Thymus (tissue), 11 donors: Measurements from ENCODE around the gene DOCK9. TPM values are rescaled to one million over a fixed set of nuclear protein-coding genes. Genes with fewer than 3 reads are reported as not detected.

Source experiments
- DNase-seq, 9 donors: peaks; one replicate each; pipeline ENCODE4 v3.0.0-alpha.2; 2013; ENCODE audit warnings: low spot score in 9 of 9, low read depth in 6 of 9, missing footprints in 1 of 9
- H3K27ac ChIP-seq, 2 donors: one replicate each; pipeline ENCODE4 v1.5.1; 2013; ENCODE audit warnings: control low read depth in 1 of 2, low read depth in 1 of 2, low read length in 1 of 2, mild to moderate bottlenecking in 1 of 2, moderate library complexity in 1 of 2
- H3K27me3 ChIP-seq, 2 donors: one replicate each; pipeline ENCODE4 v1.5.1; 2013; ENCODE audit warnings: low read length in 1 of 2; ENCODE audit not compliant: control insufficient read depth in 2 of 2, insufficient read depth in 1 of 2
- H3K36me3 ChIP-seq, 2 donors: one replicate each; pipeline ENCODE4 v1.5.1; 2013; ENCODE audit warnings: low read length in 1 of 2, mild to moderate bottlenecking in 1 of 2, moderate library complexity in 1 of 2; ENCODE audit not compliant: control insufficient read depth in 2 of 2, insufficient read depth in 2 of 2
- H3K4me1 ChIP-seq, 2 donors: one replicate each; pipeline ENCODE4 v1.5.1; 2013; ENCODE audit warnings: low read length in 2 of 2; ENCODE audit not compliant: control insufficient read depth in 2 of 2, insufficient read depth in 2 of 2
- H3K4me3 ChIP-seq, 2 donors: one replicate each; pipeline ENCODE4 v1.5.1; 2013; ENCODE audit warnings: low read length in 2 of 2, control low read depth in 1 of 2, mild to moderate bottlenecking in 1 of 2
- H3K9me3 ChIP-seq, 2 donors: one replicate each; pipeline ENCODE4 v1.5.1; 2013; ENCODE audit warnings: low read length in 1 of 2, mild to moderate bottlenecking in 1 of 2; ENCODE audit not compliant: control insufficient read depth in 2 of 2, insufficient read depth in 1 of 2
- WGBS: extraction: QIAGEN DNeasy Blood & Tissue Kit; methylation state at CpG from one replicate; pipeline ENCODE4 v1.1.7; 2013; 5-methylcytosine and 5-hydroxymethylcytosine counted together
- polyA plus RNA-seq: library from polyadenylated mRNA; stranded (reverse); fragments of 200-250 nt; gene quantifications from one replicate; pipeline ENCODE4 v1.2.3, GENCODE V29; 2013
- total RNA-seq: library from RNA; stranded (reverse); fragments of 120-200 nt; gene quantifications from one replicate; pipeline ENCODE4 v1.2.4, GENCODE V29; 2013
- donor health status: healthy.

DOCK9 gene
- total and polyA plus RNA-seq, 2 donors = 34.0 to 37.9 TPM

DNA sequence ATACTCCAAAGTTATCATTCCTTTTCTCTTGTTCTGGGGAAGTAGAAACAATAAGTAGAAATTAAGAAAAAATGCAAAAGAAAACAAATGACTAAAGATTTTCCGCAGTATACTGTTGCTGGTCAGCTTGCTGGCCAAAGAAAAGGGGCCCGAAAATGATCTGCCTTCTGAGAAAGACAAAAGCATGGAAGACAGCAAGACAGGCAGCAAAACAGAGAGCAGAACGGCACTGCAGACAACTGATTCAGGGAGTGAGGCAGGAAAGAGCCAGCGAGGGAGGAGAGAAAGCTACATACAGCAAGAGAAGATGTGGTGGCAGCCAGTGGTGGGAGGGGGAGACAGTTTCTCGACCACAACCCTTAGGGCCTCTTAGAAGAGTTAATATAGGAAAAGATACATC lies 5.3 kb upstream of the DOCK9 start:
- Histone ChIP-seq H3K4me3 (no peak overlapping the region), H3K27ac (no peak overlapping the region), H3K9me3 (no peaks in the 10 kb centered on the region), H3K27me3 (no peaks in the 10 kb centered on the region), H3K36me3 (no peaks in the 10 kb centered on the region), H3K4me1 (peaks cover 29 to 51% of the 10 kb centered on the region in 2 donors)
- 53% methylated on average over 5 of the region's 5 CpGs for WGBS
- DNase-seq = peak in 1 of 9 donors; percentile 60

DNA sequence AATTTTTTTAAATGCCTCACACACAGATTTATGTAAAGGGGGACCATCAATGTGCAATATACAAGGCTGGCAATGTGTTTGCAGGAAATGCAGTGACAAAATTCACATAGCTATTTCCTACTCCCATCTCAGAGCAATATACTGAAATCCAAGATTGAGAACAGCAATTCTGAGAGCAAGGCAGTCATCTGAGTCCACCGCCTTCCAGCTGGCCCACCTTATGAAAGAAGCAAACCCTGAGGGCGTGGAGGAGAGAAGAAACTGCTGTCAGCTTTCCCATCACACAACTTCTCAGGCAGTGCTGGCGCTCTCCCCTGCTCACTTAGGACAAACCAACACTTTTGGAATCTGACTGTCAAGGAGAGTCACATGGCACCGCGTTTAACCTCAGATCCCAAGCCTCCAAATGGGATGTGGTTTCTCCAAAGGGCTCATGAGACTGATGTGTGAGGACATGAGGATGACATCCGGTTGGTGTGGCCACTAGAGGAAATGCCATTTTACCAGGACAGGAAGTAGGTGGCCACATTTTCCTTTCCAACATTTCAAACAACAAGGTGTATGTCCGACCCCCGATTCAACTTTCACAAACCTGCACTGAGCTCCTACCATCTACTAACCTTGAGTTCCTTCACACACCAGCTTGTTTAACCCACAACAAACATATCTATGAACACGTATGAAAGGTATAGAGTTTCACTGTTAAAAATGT lies 3.7 kb upstream of the DOCK9 start:
- DNase-seq = peak in 2 of 9 donors; percentile 40 to 73
- Histone ChIP-seq H3K27ac (peak overlapping the region in 1 of 2 donors; percentile 40), H3K4me3 (no peak overlapping the region), H3K9me3 (no peaks in the 10 kb centered on the region), H3K4me1 (peaks cover 41 to 65% of the 10 kb centered on the region in 2 donors), H3K27me3 (no peaks in the 10 kb centered on the region), H3K36me3 (no peaks in the 10 kb centered on the region)
- WGBS = 61% methylated on average over 9 of the region's 9 CpGs

DNA sequence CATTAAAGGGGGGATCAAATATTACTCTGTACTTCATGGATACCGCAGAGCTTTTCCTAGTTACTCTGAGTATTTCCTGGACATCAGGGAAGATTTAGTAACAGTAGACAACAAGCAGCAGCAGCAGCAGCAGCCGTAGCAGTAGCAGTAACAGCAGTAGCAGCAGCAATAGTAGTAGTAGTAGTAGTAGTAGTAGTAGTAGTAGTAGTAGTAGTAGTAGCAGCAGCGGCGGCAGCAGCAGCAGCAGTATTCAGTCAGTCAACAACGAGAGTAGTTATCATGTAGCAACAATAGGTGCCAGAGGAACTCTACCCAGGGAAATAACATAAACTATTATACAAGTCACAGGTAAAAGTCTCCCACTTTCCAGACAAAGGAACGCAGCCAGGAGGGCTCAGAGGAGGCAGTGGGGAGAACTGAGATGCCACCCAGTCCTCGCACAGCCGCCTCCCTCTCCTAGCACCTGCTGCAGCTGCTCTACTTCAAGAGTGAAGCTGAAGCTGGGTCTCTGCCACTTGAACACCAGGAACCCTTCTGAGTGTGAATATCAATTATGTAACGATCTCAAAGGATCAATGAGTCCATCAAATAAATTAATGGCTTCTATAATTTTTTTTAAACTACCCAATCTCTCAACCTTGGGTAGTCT lies 1.3 kb upstream of the DOCK9 start:
- H3K27ac ChIP-seq = peak overlapping the region in 1 of 2 donors; percentile 36

DNA sequence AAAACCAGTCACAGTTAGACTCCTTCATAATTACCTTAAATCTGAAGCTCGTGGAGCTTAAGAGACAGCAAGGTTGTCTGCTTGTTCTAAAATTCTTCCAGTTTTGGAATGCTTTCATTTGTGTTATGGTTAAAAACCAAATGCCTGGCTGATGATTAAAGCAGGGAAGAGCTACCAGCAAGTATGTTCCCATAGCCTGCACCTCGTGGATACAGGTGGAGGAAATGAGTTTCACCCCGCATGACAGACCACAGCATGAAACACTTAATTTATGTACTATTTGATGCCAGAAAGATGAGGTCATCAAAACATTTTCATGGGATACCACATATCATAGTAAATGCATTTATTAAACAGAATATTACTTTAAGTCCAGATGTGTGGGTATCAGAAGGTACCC lies 416 bp upstream of the DOCK9 start:
- no peaks in the 10 kb centered on the region for H3K36me3 ChIP-seq
- 38% methylated on average over 3 of the region's 3 CpGs for WGBS
- DNase-seq = no peak
- H3K27ac ChIP-seq = no peak overlapping the region
- H3K4me3 ChIP-seq = no peak overlapping the region
- no peaks in the 10 kb centered on the region for H3K27me3 ChIP-seq
- no peaks in the 10 kb centered on the region for H3K9me3 ChIP-seq
- H3K4me1 ChIP-seq = peaks cover 60 to 85% of the 10 kb centered on the region in 2 donors

More for the DNA sequence above, 1.3 kb upstream of the DOCK9 start:
- WGBS = 61% methylated on average over 9 of the region's 9 CpGs
- Histone ChIP-seq H3K9me3 (no peaks in the 10 kb centered on the region), H3K4me1 (peaks cover 52 to 80% of the 10 kb centered on the region in 2 donors), H3K27me3 (no peaks in the 10 kb centered on the region), H3K4me3 (no peak overlapping the region), H3K36me3 (no peaks in the 10 kb centered on the region)
- peak in 3 of 9 donors; percentile 63 to 84 (median 66) for DNase-seq

DNA sequence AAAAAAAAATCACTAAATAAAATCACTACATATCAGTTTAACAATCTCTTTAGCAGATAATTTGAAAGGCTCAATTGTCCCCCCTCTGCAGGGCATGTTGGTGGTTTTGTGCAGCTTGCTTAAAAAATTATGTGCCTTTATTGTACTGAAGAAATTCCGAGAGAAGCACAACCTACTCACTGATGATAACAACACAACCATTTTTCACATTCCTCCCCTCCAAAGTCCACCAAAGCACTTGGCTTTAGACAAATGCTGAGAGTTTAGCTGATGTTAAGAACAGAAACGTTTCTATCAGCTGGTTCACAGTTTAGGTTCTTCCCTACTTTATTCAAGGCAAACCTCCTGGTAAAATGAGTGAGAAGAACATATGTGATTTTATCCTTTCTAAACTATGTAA lies 923 bp downstream of the DOCK9 start:
- Histone ChIP-seq H3K4me3 (no peak overlapping the region), H3K36me3 (no peaks in the 10 kb centered on the region), H3K27me3 (no peaks in the 10 kb centered on the region), H3K27ac (peak overlapping the region in 1 of 2 donors; percentile 99), H3K4me1 (peaks cover 55 to 86% of the 10 kb centered on the region in 2 donors), H3K9me3 (no peaks in the 10 kb centered on the region)
- 57% methylated on average over 2 of the region's 2 CpGs for WGBS
- DNase-seq = peak in 1 of 9 donors; percentile 37

DNA sequence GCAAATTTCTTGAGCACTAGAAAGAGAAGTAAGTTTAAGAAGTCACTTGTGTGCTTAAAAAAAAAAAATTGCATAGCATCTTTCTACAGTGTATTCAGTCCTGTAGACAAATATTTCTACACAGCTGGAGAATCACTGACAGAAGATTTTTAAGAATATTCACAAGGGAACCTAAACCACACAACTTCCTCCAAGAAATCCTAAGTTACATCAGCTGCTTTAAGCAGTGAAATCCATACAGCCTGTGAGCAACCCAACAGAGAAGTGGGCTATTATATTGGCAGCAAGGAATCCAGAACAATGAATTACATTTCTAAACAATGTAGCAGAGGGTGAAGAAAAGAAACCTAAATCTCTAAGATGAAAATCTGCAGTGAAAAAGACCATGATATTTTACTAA lies 1.5 kb downstream of the DOCK9 start:
- H3K27ac ChIP-seq = peak overlapping the region; percentile 68 to 99

DNA sequence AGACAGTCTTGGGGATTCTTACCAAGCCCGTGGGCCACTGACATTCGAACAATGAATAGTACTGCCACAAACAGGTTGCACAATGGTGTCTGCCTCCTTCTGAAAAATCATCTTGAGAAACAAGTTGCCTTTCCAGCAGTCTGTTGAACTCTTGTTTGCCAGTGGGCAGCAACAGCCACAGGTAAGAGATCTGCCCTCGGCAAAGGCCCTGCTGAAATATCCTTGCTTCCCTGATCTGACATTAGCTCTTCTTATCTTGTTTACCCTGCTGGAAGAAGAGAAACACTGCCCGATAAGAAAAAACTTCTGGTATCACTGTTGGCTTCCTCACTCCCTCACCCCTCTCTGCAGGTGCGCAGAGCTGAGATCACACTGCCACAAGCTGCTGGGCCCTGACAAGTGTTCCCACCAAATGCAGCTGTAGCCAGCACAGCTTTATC lies 2.0 kb downstream of the DOCK9 start:
- Histone ChIP-seq H3K27me3 (no peaks in the 10 kb centered on the region), H3K4me3 (peak overlapping the region; percentile 49 to 59), H3K36me3 (no peaks in the 10 kb centered on the region), H3K9me3 (no peaks in the 10 kb centered on the region), H3K4me1 (peaks cover 45 to 75% of the 10 kb centered on the region in 2 donors), H3K27ac (peak overlapping the region; percentile 79 to 99)
- peak in 8 of 9 donors; percentile 61 to 92 (median 78) for DNase-seq
- 16% methylated on average over 5 of the region's 5 CpGs for WGBS

More for the DNA sequence above, 1.5 kb downstream of the DOCK9 start:
- DNase-seq = no peak
- Histone ChIP-seq H3K4me1 (peaks cover 49 to 80% of the 10 kb centered on the region in 2 donors), H3K4me3 (peak overlapping the region; percentile 49 to 59), H3K9me3 (no peaks in the 10 kb centered on the region), H3K36me3 (no peaks in the 10 kb centered on the region), H3K27me3 (no peaks in the 10 kb centered on the region)

DNA sequence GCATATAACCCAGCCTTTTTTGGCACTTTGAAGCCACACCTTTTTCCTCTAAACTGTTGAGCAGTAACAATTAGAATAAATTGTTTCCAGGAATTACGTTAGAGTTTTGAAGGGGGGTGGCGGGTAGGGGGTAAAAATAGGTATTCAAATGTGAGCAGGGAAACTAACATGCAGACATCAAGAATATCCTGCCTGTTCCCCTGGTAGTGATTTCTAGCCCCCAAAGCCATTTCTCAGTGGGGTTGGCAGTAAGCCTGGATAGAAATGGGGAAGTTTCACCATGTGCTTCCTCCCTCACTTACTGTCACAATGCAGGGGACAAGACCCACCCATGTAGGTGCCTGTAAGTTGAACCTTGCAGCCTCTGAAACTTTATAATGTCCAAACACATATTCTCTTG lies 3.8 kb downstream of the DOCK9 start:
- Histone ChIP-seq H3K27me3 (no peaks in the 10 kb centered on the region), H3K36me3 (no peaks in the 10 kb centered on the region), H3K4me1 (peaks cover 41 to 72% of the 10 kb centered on the region in 2 donors), H3K27ac (peak overlapping the region in 1 of 2 donors; percentile 99), H3K9me3 (no peaks in the 10 kb centered on the region), H3K4me3 (peak overlapping the region; percentile 49 to 59)
- peak in 1 of 9 donors; percentile 42 for DNase-seq
- WGBS = 39% methylated on average over 2 of the region's 2 CpGs

DNA sequence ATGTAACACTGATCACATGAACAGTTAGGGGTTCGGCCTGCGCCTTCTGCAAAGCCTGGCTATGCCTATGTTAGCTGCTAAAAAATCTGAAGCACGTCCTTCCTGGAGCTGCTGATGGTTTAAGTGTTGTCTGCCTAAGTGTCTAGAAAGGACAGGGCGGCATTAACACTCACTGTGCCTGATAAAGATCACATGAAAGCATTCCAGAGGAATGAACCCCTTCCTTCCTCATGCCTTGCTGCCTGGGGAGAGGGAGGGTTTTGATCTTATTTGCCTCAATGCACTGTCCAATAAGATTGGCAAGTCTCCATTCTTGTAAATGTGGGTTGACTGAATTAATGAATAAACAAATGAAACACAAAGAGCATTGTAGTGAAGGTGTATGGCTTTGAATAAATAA lies 5.2 kb downstream of the DOCK9 start:
- no peaks in the 10 kb centered on the region for H3K27me3 ChIP-seq
- H3K27ac ChIP-seq = no peak overlapping the region
- H3K4me3 ChIP-seq = no peak overlapping the region
- H3K4me1 ChIP-seq = peaks cover 30 to 61% of the 10 kb centered on the region in 2 donors
- WGBS = 98% methylated on average over 4 of the region's 4 CpGs
- no peaks in the 10 kb centered on the region for H3K9me3 ChIP-seq
- H3K36me3 ChIP-seq = no peaks in the 10 kb centered on the region
- DNase-seq = no peak
